Osteoblast (primary cell): ENCODE measurements around the gene ATP11A. TPM values are rescaled to one million over a fixed set of nuclear protein-coding genes. Genes with fewer than 3 reads are reported as not detected.
A peak's percentile ranks its signal among the peaks of the same experiment; 100 is the strongest.

Experiments
- DNase-seq: peaks from one replicate; pipeline ENCODE4 v3.0.0; 2011; ENCODE audit warnings: low spot score, mixed read lengths; ENCODE audit not compliant: insufficient read length; ENCODE audit errors: missing footprints
- H2AFZ ChIP-seq: 2 replicates; pipeline ENCODE4 v1.6.0; 2011; ENCODE audit warnings: mild to moderate bottlenecking, low read length
- H3K27ac ChIP-seq: 2 replicates; pipeline ENCODE4 v1.5.1; 2011; ENCODE audit warnings: mild to moderate bottlenecking, low read depth, low read length, moderate library complexity
- H3K27me3 ChIP-seq: 2 replicates; pipeline ENCODE4 v1.6.0; 2012; ENCODE audit warnings: mild to moderate bottlenecking, control low read depth, inconsistent platforms, low read length, moderate library complexity; ENCODE audit not compliant: insufficient read depth
- H3K36me3 ChIP-seq: 2 replicates; pipeline ENCODE4 v1.5.1; 2011; ENCODE audit warnings: mild to moderate bottlenecking, low read length, control low read depth, moderate library complexity; ENCODE audit not compliant: insufficient read depth
- H3K4me1 ChIP-seq: 2 replicates; pipeline ENCODE4 v1.5.1; 2011; ENCODE audit warnings: mild to moderate bottlenecking, low read length, control low read depth, moderate library complexity; ENCODE audit not compliant: insufficient read depth
- H3K4me2 ChIP-seq: 2 replicates; pipeline ENCODE4 v1.6.0; 2011; ENCODE audit warnings: mild to moderate bottlenecking, low read length; ENCODE audit not compliant: insufficient read depth
- H3K4me3 ChIP-seq: fragments of 200-600 bp; sonication (generic); 3 replicates; pipeline ENCODE4 v1.5.1; 2012; ENCODE audit warnings: mild to moderate bottlenecking, low read length, inconsistent platforms; ENCODE audit not compliant: insufficient read depth
- H3K79me2 ChIP-seq: 2 replicates; pipeline ENCODE4 v1.6.0; 2012; ENCODE audit warnings: mild to moderate bottlenecking, low read length, control low read depth, inconsistent platforms; ENCODE audit not compliant: insufficient read depth
- H3K9me3 ChIP-seq: 2 replicates; pipeline ENCODE4 v1.5.1; 2011; ENCODE audit warnings: low read depth, low read length, control low read depth
- H4K20me1 ChIP-seq: 2 replicates; pipeline ENCODE4 v1.6.0; 2012; ENCODE audit warnings: mild to moderate bottlenecking, low read length, control low read depth; ENCODE audit not compliant: insufficient read depth
- CTCF ChIP-seq: IDR thresholded peaks from 2 replicates; pipeline ENCODE4 v1.5.1; 2011; ENCODE audit warnings: mild to moderate bottlenecking, low read depth, low read length, moderate library complexity; ENCODE audit errors: extremely low read depth
- total RNA-seq: library from RNA; depleted of rRNA; stranded (reverse); fragments of >200 nt; gene quantifications from 2 replicates; pipeline ENCODE4 v1.2.3, GENCODE V29; 2012

Gene ATP11A
- total RNA-seq, 1 donor: 7.6 TPM

GRCh38 chr13:112808377-112809140 lies 118.7 kb downstream of the ATP11A start:
- H3K4me1 ChIP-seq: no peaks in the 10 kb centered on the region
- peak; percentile 64 for DNase-seq
- H3K4me3 ChIP-seq: no peak overlapping the region
- H3K36me3 ChIP-seq: no peaks in the 10 kb centered on the region
- H2AFZ ChIP-seq: no peak overlapping the region
- H4K20me1 ChIP-seq: no peaks in the 10 kb centered on the region
- H3K79me2 ChIP-seq: no peaks in the 10 kb centered on the region
- TF ChIP-seq CTCF: no peak
- no peak overlapping the region for H3K4me2 ChIP-seq
- H3K27ac ChIP-seq: no peak overlapping the region
- H3K27me3 ChIP-seq: no peaks in the 10 kb centered on the region
- H3K9me3 ChIP-seq: no peaks in the 10 kb centered on the region

GRCh38 chr13:112809332-112810315 lies 119.8 kb downstream of the ATP11A start:
- H3K27ac ChIP-seq: no peak overlapping the region
- no peak for TF ChIP-seq CTCF
- H2AFZ ChIP-seq: no peak overlapping the region
- H3K4me3 ChIP-seq: no peak overlapping the region
- H3K9me3 ChIP-seq: no peaks in the 10 kb centered on the region
- H3K27me3 ChIP-seq: no peaks in the 10 kb centered on the region
- H3K79me2 ChIP-seq: no peaks in the 10 kb centered on the region
- no peaks in the 10 kb centered on the region for H3K36me3 ChIP-seq
- peak; percentile 46 for DNase-seq
- no peak overlapping the region for H3K4me2 ChIP-seq
- no peaks in the 10 kb centered on the region for H4K20me1 ChIP-seq
- H3K4me1 ChIP-seq: no peaks in the 10 kb centered on the region

GRCh38 chr13:112810608-112811007 lies 120.8 kb downstream of the ATP11A start:
- no peaks in the 10 kb centered on the region for H3K36me3 ChIP-seq
- no peaks in the 10 kb centered on the region for H3K4me1 ChIP-seq
- H3K27me3 ChIP-seq: no peaks in the 10 kb centered on the region
- H2AFZ ChIP-seq: no peak overlapping the region
- no peak overlapping the region for H3K4me2 ChIP-seq
- no peak for TF ChIP-seq CTCF
- H3K9me3 ChIP-seq: no peaks in the 10 kb centered on the region
- H3K79me2 ChIP-seq: no peaks in the 10 kb centered on the region
- DNase-seq: no peak
- no peaks in the 10 kb centered on the region for H4K20me1 ChIP-seq
- H3K4me3 ChIP-seq: no peak overlapping the region
- no peak overlapping the region for H3K27ac ChIP-seq
